Stimulated activated CD4-positive, alpha-beta T cell treated with anti-CD3 and anti-CD28 coated beads, TNF-alpha, amount 100 ng/mL, for 1 hour (primary cell): Measurements from ENCODE around the gene HRC.
"Not testable (repeated sequence)": the region's sequence is repeated elsewhere in the genome, so short reads cannot be mapped to it uniquely, and the experiment has no call there.

Source experiments
- DNase-seq, 3 donors: peaks; one replicate each; pipeline ENCODE4 v3.0.0-alpha.2; 2020; ENCODE audit warnings: low read depth in 3 of 3, low spot score in 1 of 3

Gene HRC

GRCh38 chr19:49140951-49141350 lies 14.2 kb downstream of the HRC start:
- DNase-seq, result no peak

GRCh38 chr19:49136771-49137171 lies 18.4 kb downstream of the HRC start:
- no peak for DNase-seq

- DNase-seq, result no peak
Measured at GRCh38 chr19:49135686-49136085, 19.5 kb downstream of the HRC start.

- DNase-seq, result no peak
Measured at GRCh38 chr19:49133621-49134454, 21.4 kb downstream of the HRC start.

GRCh38 chr19:49132974-49133609 lies 22.1 kb downstream of the HRC start:
- no peak for DNase-seq

GRCh38 chr19:49130325-49130724 lies 24.9 kb downstream of the HRC start:
- DNase-seq, result no peak

GRCh38 chr19:49129238-49129583 lies 26.0 kb downstream of the HRC start:
- no peak for DNase-seq

- DNase-seq, result no peak
Measured at GRCh38 chr19:49128545-49129237, 26.5 kb downstream of the HRC start.

- DNase-seq, result peak; percentile 87 to 93 (median 87)
Measured at GRCh38 chr19:49127674-49128544, 27.3 kb downstream of the HRC start.

GRCh38 chr19:49127225-49127624 lies 28.0 kb downstream of the HRC start:
- not testable (repeated sequence) for DNase-seq

GRCh38 chr19:49126575-49126974 lies 28.6 kb downstream of the HRC start:
- no peak for DNase-seq

GRCh38 chr19:49125025-49125731 lies 30.0 kb downstream of the HRC start:
- no peak for DNase-seq

- DNase-seq, result not testable (repeated sequence)
Measured at GRCh38 chr19:49123285-49123684, 31.9 kb downstream of the HRC start.

- DNase-seq, result not testable (repeated sequence)
Measured at GRCh38 chr19:49121841-49122240, 33.4 kb downstream of the HRC start.

GRCh38 chr19:49120868-49121267 lies 34.3 kb downstream of the HRC start:
- no peak for DNase-seq

- no peak for DNase-seq
Measured at GRCh38 chr19:49120325-49120683, 34.9 kb downstream of the HRC start.

- no peak for DNase-seq
Measured at GRCh38 chr19:49119411-49120324, 35.5 kb downstream of the HRC start, which contains the start of gene PPFIA3. Gene PPFIA3, plus strand, starts transcription at chr19:49119544. Its CDS starts 8,330 bp downstream, at chr19:49127874.

- peak; percentile 91 to 94 (median 93) for DNase-seq
Measured at GRCh38 chr19:49118565-49119410, 36.4 kb downstream of the HRC start, which contains the start of gene C19orf73. Gene C19orf73, minus strand, starts transcription at chr19:49119143. Its CDS starts 121 bp downstream, at chr19:49119022.
